ENCODE measurements around the gene EIF2S1.

GRCh38 chr14:67413806-67414769, 54.0 kb downstream of the EIF2S1 start:
- TF ChIP-seq CTCF (IDR thresholded peaks at IDR 0.05): no peak
- TF ChIP-seq POLR2A (IDR thresholded peaks at IDR 0.05): no peak
